ENCODE measurements around the gene FOXO1.

DNA sequence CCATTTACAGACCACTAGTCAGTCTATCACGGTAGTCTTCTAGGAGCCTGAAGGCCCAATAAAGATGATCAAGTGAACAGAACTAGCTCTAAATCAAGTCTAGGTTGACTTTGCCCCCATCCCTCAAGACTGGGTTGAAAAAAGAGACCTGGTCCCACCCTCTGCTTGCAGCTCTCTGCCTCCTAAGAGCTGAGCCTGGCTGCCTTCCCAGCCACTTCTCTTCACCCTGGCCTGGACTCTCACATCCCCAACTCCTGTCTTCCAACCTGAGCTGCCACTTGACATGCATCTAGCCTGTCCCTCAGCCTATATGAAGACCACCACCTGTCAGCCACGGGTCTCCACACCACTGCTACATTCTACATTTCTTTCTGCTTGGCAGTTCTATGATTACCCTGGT is 99.6 kb downstream of the FOXO1 start:
- TF ChIP-seq, protein P1, sequence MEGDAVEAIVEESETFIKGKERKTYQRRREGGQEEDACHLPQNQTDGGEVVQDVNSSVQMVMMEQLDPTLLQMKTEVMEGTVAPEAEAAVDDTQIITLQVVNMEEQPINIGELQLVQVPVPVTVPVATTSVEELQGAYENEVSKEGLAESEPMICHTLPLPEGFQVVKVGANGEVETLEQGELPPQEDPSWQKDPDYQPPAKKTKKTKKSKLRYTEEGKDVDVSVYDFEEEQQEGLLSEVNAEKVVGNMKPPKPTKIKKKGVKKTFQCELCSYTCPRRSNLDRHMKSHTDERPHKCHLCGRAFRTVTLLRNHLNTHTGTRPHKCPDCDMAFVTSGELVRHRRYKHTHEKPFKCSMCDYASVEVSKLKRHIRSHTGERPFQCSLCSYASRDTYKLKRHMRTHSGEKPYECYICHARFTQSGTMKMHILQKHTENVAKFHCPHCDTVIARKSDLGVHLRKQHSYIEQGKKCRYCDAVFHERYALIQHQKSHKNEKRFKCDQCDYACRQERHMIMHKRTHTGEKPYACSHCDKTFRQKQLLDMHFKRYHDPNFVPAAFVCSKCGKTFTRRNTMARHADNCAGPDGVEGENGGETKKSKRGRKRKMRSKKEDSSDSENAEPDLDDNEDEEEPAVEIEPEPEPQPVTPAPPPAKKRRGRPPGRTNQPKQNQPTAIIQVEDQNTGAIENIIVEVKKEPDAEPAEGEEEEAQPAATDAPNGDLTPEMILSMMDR (IDR thresholded peaks at IDR 0.05; ENCODE audit: borderline replicate concordance, extremely low read depth, low read length, poor library complexity, severe bottlenecking), result no peak
- no peak for TF ChIP-seq EZH2 (IDR thresholded peaks at IDR 0.05; ENCODE audit: borderline replicate concordance, low read depth, low read length, severe bottlenecking)

Data from DND-41 (cell line).